HepG2 (cell line): ENCODE results near the gene PFAS. TPM values are rescaled to one million over a fixed set of nuclear protein-coding genes. Genes with fewer than 3 reads are reported as not detected.

Source experiments
- GATAD2A ChIP-seq: IDR thresholded peaks from 2 replicates; pipeline ENCODE4 v1.6.1; 2016
- HES4 ChIP-seq: sonication (generic); formaldehyde crosslinking; IDR thresholded peaks from 2 replicates; pipeline ENCODE4 v1.9.0; 2021; ENCODE audit warnings: mild to moderate bottlenecking, missing genetic modification reagents, borderline replicate concordance
- JARID2 ChIP-seq: sonication (generic); formaldehyde crosslinking; IDR thresholded peaks from 2 replicates; pipeline ENCODE4 v1.8.1; 2023; ENCODE audit warnings: missing genetic modification reagents, inconsistent platforms; ENCODE audit not compliant: insufficient replicate concordance
- KAT8 ChIP-seq: IDR thresholded peaks from 2 replicates; pipeline ENCODE4 v1.6.1; 2016; ENCODE audit warnings: missing genetic modification reagents, missing compliant biosample characterization
- KDM4B ChIP-seq: sonication (generic); formaldehyde crosslinking; IDR thresholded peaks from 2 replicates; pipeline ENCODE4 v1.4.0; 2020; ENCODE audit warnings: missing genetic modification reagents
- MYPOP ChIP-seq: sonication (generic); formaldehyde crosslinking; IDR thresholded peaks from 2 replicates; pipeline ENCODE4 v1.8.1; 2023; ENCODE audit warnings: mild to moderate bottlenecking, moderate library complexity, missing genetic modification reagents
- NFYB ChIP-seq: sonication (generic); formaldehyde crosslinking; IDR thresholded peaks from 2 replicates; pipeline ENCODE4 v1.4.0; 2020; ENCODE audit warnings: missing genetic modification reagents
- POLR2G ChIP-seq: fragments of 200-400 bp; formaldehyde crosslinking; IDR thresholded peaks from 2 replicates; pipeline ENCODE4 v1.6.1; 2018; ENCODE audit warnings: mild to moderate bottlenecking, low read depth, low read length, moderate library complexity
- RFX1 ChIP-seq: fragments of 450-650 bp; IDR thresholded peaks from 2 replicates; pipeline ENCODE4 v1.6.1; 2017
- SP2 ChIP-seq: sonication (generic); formaldehyde crosslinking; IDR thresholded peaks from 2 replicates; pipeline ENCODE4 v1.5.1; 2020; ENCODE audit warnings: mild to moderate bottlenecking, missing genetic modification reagents
- TEAD3 ChIP-seq: optimal IDR thresholded peaks from 2 replicates; pipeline ENCODE3; 2016; ENCODE audit warnings: borderline replicate concordance
- THAP9 ChIP-seq: sonication (generic); formaldehyde crosslinking; IDR thresholded peaks from 2 replicates; pipeline ENCODE4; 2020; ENCODE audit warnings: missing genetic modification reagents, mild to moderate bottlenecking, borderline replicate concordance
- ZNF30 ChIP-seq: sonication (generic); formaldehyde crosslinking; IDR thresholded peaks from 2 replicates; pipeline ENCODE4 v1.5.0; 2020; ENCODE audit warnings: mild to moderate bottlenecking, missing genetic modification reagents
- ZNF558 ChIP-seq: sonication (generic); formaldehyde crosslinking; IDR thresholded peaks from 2 replicates; pipeline ENCODE4 v1.9.0; 2022; ENCODE audit warnings: mild to moderate bottlenecking, missing genetic modification reagents, borderline replicate concordance
- ZNF704 ChIP-seq: sonication (generic); formaldehyde crosslinking; IDR thresholded peaks from 2 replicates; pipeline ENCODE4 v1.8.1; 2023; ENCODE audit warnings: mild to moderate bottlenecking, inconsistent platforms, moderate library complexity, missing genetic modification reagents, borderline replicate concordance
- ZNF777 ChIP-seq: sonication (generic); formaldehyde crosslinking; IDR thresholded peaks from 2 replicates; pipeline ENCODE4 v1.4.0; 2020; ENCODE audit warnings: missing genetic modification reagents
- ZNF891 ChIP-seq: sonication (generic); formaldehyde crosslinking; IDR thresholded peaks from 2 replicates; pipeline ENCODE4 v1.5.0; 2020; ENCODE audit warnings: mild to moderate bottlenecking, missing genetic modification reagents
- ZSCAN30 ChIP-seq: sonication (generic); formaldehyde crosslinking; IDR thresholded peaks from 2 replicates; pipeline ENCODE4 v1.5.0; 2020; ENCODE audit warnings: mild to moderate bottlenecking, missing genetic modification reagents
- ZSCAN31 ChIP-seq: sonication (generic); formaldehyde crosslinking; IDR thresholded peaks from 2 replicates; pipeline ENCODE4 v1.5.0; 2020; ENCODE audit warnings: low read depth, mild to moderate bottlenecking, missing genetic modification reagents
- polyA plus RNA-seq, 8 experiments: library from polyadenylated mRNA; depleted of rRNA in 3 of 8; stranded (reverse) in 7 of 8; unstranded in 1 of 8; fragments of >200 nt; fragmentation: Illumina TruSeq in 4 of 8; extraction: Trizol in 4 of 8; gene quantifications; 2 replicates each; pipeline versions ENCODE4 v1.2.1 to v1.2.3, GENCODE V29; 2011 to 2016; ENCODE audit warnings: low read depth in 4 of 8, missing spikeins in 1 of 8, mixed read lengths in 1 of 8; ENCODE audit not compliant: insufficient read depth in 1 of 8
- total RNA-seq, 5 experiments: library from RNA; depleted of rRNA; stranded (reverse); fragments of >200 nt; fragmentation: Illumina TruSeq; extraction: Trizol; gene quantifications; 2 replicates each; pipeline ENCODE4 v1.2.3, GENCODE V29; 2016; ENCODE audit warnings: low read depth in 1 of 5
- TF ChIP-seq, protein P1 (sequence below): sonication (generic); formaldehyde crosslinking; conservative IDR thresholded peaks from 2 replicates; pipeline ENCODE4 v1.8.0; 2022; ENCODE audit warnings: missing genetic modification reagents
- TF ChIP-seq, protein P2 (sequence below): IDR thresholded peaks from 2 replicates; pipeline ENCODE4 v1.6.1; 2018; ENCODE audit warnings: missing genetic modification reagents

The PFAS gene
- total and polyA plus RNA-seq, 2 of the 13 experiments (the other 11 are each of a cell fraction or from before 2014, with no cell fraction given): 49.4 to 58.2 TPM

DNA sequence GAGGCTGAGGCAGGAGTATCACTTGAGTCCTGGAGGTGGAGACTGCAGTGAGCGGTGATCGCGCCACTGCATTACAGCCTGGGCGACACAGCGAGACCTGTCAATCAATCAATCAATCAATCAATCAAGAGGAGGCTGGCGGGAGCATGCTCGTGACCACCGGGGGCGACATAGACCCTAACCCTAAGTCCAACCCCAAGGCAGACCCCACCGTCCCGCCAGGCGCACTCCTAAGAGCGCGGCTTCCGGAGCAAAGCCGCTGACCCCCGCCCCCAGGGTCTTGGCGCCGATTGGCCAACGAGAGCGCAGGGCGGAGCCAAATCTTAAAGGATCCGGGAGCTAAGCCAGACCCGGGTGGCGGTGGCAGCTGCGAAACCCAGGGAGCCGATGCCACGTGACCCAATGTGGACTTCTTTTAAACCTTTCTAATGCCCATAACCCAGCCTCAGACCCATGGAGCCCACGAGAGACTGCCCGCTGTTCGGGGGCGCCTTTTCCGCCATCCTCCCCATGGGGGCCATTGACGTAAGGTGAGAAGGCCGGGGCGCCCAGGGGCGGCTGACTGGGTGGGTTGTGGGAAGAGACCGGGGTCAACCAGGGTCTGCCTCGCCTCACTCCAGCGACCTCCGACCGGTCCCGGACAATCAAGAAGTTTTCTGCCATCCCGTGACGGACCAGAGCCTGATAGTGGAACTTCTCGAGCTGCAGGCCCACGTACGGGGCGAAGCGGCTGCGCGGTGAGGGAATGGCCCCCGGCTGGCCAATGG is 39.4 kb downstream of the PFAS start, which contains the start of gene RANGRF (continued):
- TF ChIP-seq THAP9 (CRISPR knock-in tag) (peak; percentile 87; the same call in 1 of the 2 replicates), KAT8 (CRISPR knock-in tag) (peak; percentile 72), ZSCAN30 (CRISPR knock-in tag) (no peak), JARID2 (CRISPR knock-in tag) (no peak), RFX1 (no peak), POLR2G (peak; percentile 78), GATAD2A (CRISPR knock-in tag) (0 out of 2 replicates have a peak, but pooled peaks have one; percentile 14), TEAD3 (CRISPR knock-in tag) (peak; percentile 12), ZNF30 (CRISPR knock-in tag) (0 out of 2 replicates have a peak, but pooled peaks have one; percentile 66), SP2 (CRISPR knock-in tag) (peak; percentile 42), HES4 (CRISPR knock-in tag) (peak; percentile 46; the same call in 1 of the 2 replicates), ZNF704 (CRISPR knock-in tag) (0 out of 2 replicates have a peak, but pooled peaks have one; percentile 31), ZSCAN31 (CRISPR knock-in tag) (0 out of 2 replicates have a peak, but pooled peaks have one; percentile 61), MYPOP (CRISPR knock-in tag) (peak; percentile 48; the same call in 1 of the 2 replicates), NFYB (peak; percentile 77), KDM4B (0 out of 2 replicates have a peak, but pooled peaks have one; percentile 11), ZNF891 (CRISPR knock-in tag) (0 out of 2 replicates have a peak, but pooled peaks have one; percentile 20), ZNF777 (CRISPR knock-in tag) (no peak), ZNF558 (CRISPR knock-in tag) (no peak)
- TF ChIP-seq, protein P1, sequence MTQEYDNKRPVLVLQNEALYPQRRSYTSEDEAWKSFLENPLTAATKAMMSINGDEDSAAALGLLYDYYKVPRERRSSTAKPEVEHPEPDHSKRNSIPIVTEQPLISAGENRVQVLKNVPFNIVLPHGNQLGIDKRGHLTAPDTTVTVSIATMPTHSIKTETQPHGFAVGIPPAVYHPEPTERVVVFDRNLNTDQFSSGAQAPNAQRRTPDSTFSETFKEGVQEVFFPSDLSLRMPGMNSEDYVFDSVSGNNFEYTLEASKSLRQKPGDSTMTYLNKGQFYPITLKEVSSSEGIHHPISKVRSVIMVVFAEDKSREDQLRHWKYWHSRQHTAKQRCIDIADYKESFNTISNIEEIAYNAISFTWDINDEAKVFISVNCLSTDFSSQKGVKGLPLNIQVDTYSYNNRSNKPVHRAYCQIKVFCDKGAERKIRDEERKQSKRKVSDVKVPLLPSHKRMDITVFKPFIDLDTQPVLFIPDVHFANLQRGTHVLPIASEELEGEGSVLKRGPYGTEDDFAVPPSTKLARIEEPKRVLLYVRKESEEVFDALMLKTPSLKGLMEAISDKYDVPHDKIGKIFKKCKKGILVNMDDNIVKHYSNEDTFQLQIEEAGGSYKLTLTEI: no peak
- TF ChIP-seq, protein P2, sequence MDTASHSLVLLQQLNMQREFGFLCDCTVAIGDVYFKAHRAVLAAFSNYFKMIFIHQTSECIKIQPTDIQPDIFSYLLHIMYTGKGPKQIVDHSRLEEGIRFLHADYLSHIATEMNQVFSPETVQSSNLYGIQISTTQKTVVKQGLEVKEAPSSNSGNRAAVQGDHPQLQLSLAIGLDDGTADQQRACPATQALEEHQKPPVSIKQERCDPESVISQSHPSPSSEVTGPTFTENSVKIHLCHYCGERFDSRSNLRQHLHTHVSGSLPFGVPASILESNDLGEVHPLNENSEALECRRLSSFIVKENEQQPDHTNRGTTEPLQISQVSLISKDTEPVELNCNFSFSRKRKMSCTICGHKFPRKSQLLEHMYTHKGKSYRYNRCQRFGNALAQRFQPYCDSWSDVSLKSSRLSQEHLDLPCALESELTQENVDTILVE: peak; percentile 18; the same call in 1 of the 2 replicates
